ENCODE data around the gene CDY2A. TPM values are rescaled to one million over a fixed set of nuclear protein-coding genes. Genes with fewer than 3 reads are reported as not detected.
"Not testable (repeated sequence)": the region's sequence is repeated elsewhere in the genome, so short reads cannot be mapped to it uniquely, and the experiment has no call there.

CDY2A gene
- total and polyA plus RNA-seq, 7 donors: not detected

- intact Hi-C loops (cut with DNase I); DNase-seq; ATAC-seq: not testable (repeated sequence)
These were observed 30.9 kb downstream of the CDY2A start for GRCh38 chrY:18056473-18056872.

GRCh38 chrY:18073464-18073863 lies 47.9 kb downstream of the CDY2A start:
- H3K27ac ChIP-seq; H3K4me1 ChIP-seq; H3K4me3 ChIP-seq; ATAC-seq; DNase-seq; H3K27me3 ChIP-seq (ENCODE audit: insufficient read depth in 3 of 3, low read length in 2 of 3); H3K9me3 ChIP-seq; intact Hi-C loops (cut with DNase I); H3K36me3 ChIP-seq (ENCODE audit: insufficient read depth in 1 of 2, low read depth in 1 of 2): not testable (repeated sequence)
- no CpG with 5 or more reads among the region's 12 CpGs for WGBS, 3 donors

More at GRCh38 chrY:18056473-18056872, 30.9 kb downstream of the CDY2A start:
- H3K36me3 ChIP-seq (ENCODE audit: insufficient read depth in 1 of 2, low read depth in 1 of 2); H3K4me3 ChIP-seq; H3K9me3 ChIP-seq; H3K4me1 ChIP-seq; H3K27me3 ChIP-seq (ENCODE audit: insufficient read depth in 3 of 3, low read length in 2 of 3); H3K27ac ChIP-seq: not testable (repeated sequence)
- WGBS, 3 donors: no CpG with 5 or more reads among the region's 3 CpGs

Other genes with a start within 250 kb of the CDY2A start
- not detected for gene CDY2B, start 145.6 kb upstream of the CDY2A start, total RNA-seq
- gene CDY2B, start 145.6 kb upstream of the CDY2A start, polyA plus RNA-seq: not detected